Measurements from ENCODE around the gene NTM. TPM values are rescaled to one million over a fixed set of nuclear protein-coding genes. Genes with fewer than 3 reads are reported as not detected.

NTM gene
- total RNA-seq, 2 donors from 2014 or later: not detected

DNA sequence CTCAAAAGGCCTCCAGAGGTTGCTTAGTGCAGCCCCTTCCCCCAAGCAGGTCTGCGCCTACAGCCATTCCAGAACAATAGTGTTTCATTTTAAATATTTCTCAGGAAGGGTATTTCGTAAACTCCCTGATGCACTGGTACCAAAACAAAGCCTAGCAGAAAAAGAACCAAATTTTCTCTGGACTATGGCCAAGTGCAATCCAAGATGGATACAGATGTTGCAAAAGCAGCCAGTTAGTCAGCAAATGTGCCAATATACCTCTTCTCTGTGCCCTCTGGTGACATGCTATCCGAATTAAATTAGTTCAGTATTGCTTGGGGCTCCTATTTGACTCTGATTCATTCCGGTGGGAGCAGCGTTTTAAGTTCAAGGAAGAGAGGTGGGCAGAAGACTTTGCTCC lies 247.8 kb downstream of the NTM start:
- TF ChIP-seq, protein P1, sequence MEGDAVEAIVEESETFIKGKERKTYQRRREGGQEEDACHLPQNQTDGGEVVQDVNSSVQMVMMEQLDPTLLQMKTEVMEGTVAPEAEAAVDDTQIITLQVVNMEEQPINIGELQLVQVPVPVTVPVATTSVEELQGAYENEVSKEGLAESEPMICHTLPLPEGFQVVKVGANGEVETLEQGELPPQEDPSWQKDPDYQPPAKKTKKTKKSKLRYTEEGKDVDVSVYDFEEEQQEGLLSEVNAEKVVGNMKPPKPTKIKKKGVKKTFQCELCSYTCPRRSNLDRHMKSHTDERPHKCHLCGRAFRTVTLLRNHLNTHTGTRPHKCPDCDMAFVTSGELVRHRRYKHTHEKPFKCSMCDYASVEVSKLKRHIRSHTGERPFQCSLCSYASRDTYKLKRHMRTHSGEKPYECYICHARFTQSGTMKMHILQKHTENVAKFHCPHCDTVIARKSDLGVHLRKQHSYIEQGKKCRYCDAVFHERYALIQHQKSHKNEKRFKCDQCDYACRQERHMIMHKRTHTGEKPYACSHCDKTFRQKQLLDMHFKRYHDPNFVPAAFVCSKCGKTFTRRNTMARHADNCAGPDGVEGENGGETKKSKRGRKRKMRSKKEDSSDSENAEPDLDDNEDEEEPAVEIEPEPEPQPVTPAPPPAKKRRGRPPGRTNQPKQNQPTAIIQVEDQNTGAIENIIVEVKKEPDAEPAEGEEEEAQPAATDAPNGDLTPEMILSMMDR (IDR thresholded peaks at IDR 0.05): no peak
- no peak for ATAC-seq (ENCODE audit: insufficient number of reproducible peaks, low FRiP score, low read depth)
- H3K36me3 ChIP-seq: no peaks in the 10 kb centered on the region

DNA sequence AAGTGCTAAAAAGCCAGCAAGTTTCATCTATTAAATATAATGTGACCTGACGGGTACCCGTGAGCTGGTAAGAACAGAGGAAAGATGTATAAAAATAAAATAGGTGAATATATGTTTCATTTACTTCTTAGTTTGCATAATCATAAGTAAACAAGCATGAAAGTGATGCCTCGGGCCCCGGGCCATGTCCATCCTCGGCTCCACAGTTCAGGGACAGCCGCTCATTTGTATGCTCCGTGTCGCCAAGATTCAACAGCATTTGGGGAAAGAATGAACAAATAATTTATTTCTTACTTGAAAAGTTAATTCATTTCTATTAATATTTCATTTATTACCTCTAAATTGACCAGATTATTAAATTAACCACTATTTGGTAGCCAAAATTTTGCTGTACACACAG lies 251.8 kb downstream of the NTM start:
- H3K27me3 ChIP-seq (replicated peaks; ENCODE audit: insufficient read depth): no peaks in the 10 kb centered on the region
- TF ChIP-seq, protein P1 (IDR thresholded peaks at IDR 0.05): no peak
- DNase-seq (ENCODE audit: low spot score): no peak
- no peak overlapping the region for H3K27ac ChIP-seq
- no peak for ATAC-seq (ENCODE audit: insufficient number of reproducible peaks, low FRiP score, low read depth)
- no peak overlapping the region for H3K4me3 ChIP-seq
- no peaks in the 10 kb centered on the region for H3K9me3 ChIP-seq
- no peaks in the 10 kb centered on the region for H3K4me1 ChIP-seq (ENCODE audit: control insufficient read depth in 1 of 2, low read depth in 2 of 2)
- no peaks in the 10 kb centered on the region for H3K36me3 ChIP-seq

More for the DNA sequence above, 247.8 kb downstream of the NTM start:
- Histone ChIP-seq H3K4me3 (no peak overlapping the region), H3K4me1 (ENCODE audit: control insufficient read depth in 1 of 2, low read depth in 2 of 2) (no peaks in the 10 kb centered on the region), H3K9me3 (no peaks in the 10 kb centered on the region), H3K27ac (no peak overlapping the region), H3K27me3 (replicated peaks; ENCODE audit: insufficient read depth) (no peaks in the 10 kb centered on the region)
- DNase-seq (ENCODE audit: low spot score): no peak

DNA sequence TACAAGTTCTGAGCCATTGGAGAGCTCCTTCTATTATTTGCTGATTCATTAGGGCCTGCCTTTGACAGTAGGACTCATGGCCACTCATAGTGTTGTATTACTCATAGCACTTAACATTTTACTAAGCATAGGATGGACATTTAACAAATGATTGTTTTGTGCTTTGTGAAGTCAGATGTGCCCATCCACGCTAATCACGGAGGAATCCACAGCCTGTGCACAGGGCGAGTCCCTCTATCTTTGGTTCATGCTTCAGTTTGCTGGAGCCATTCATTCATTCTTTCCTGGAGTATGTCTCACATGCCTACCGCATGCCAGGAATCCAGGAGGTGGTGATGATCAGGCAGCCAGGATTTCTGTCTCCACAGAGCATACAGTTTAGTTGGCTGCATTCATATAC lies 254.1 kb downstream of the NTM start:
- TF ChIP-seq, protein P1 (IDR thresholded peaks at IDR 0.05): no peak
- Histone ChIP-seq H3K9me3 (no peaks in the 10 kb centered on the region), H3K4me3 (no peak overlapping the region), H3K27ac (no peak overlapping the region), H3K4me1 (ENCODE audit: control insufficient read depth in 1 of 2, low read depth in 2 of 2) (no peaks in the 10 kb centered on the region), H3K27me3 (replicated peaks; ENCODE audit: insufficient read depth) (no peaks in the 10 kb centered on the region), H3K36me3 (no peaks in the 10 kb centered on the region)
- DNase-seq (ENCODE audit: low spot score): no peak
- no peak for ATAC-seq (ENCODE audit: insufficient number of reproducible peaks, low FRiP score, low read depth)

DNA sequence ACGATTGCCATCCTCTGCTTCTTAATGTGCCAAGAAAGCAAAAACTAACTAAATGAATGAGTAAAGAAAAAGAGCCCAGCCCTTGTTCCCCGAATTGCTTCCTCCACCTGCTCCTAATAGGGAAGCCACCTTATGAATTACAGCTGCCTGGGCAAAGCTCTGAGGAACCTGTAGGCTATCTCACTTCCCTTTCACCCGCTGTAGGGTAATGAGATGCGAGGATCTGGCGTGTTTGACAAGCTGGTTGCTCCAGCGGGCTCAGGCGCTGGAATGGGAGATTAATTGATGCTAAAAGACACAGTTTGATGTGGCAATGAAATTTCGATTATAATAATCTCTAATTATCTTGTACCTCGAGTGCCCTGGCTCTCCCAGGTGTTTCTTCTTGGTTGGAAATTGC lies 256.4 kb downstream of the NTM start:
- H3K9me3 ChIP-seq: no peaks in the 10 kb centered on the region
- TF ChIP-seq, protein P1 (IDR thresholded peaks at IDR 0.05): no peak
- DNase-seq (ENCODE audit: low spot score): no peak

DNA sequence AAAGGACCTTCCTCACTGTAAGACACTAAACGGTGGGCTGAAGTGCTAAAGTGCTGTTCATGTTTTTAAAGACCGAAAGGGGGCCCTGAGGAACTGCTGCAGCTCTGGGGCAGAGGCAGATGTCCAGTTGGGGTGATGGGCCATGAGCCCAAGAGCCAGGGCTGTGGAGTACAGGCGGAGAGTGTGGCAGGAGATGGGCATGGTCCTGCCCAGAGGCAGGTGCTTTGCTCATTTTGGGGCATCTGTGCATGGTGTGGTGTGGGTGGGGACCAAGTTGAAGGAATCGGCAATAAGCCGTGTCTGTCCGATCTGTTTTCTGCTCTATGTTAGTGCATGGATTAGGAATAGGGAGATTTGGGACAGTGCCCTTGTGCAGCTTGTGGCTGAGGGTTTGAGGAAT lies 258.3 kb downstream of the NTM start:
- Histone ChIP-seq H3K36me3 (no peaks in the 10 kb centered on the region), H3K27ac (no peak overlapping the region), H3K27me3 (replicated peaks; ENCODE audit: insufficient read depth) (no peaks in the 10 kb centered on the region), H3K4me1 (ENCODE audit: control insufficient read depth in 1 of 2, low read depth in 2 of 2) (no peaks in the 10 kb centered on the region), H3K9me3 (no peaks in the 10 kb centered on the region), H3K4me3 (no peak overlapping the region)
- TF ChIP-seq, protein P1 (IDR thresholded peaks at IDR 0.05): no peak
- DNase-seq (ENCODE audit: low spot score) (no peak), ATAC-seq (ENCODE audit: insufficient number of reproducible peaks, low FRiP score, low read depth) (no peak)

More for the DNA sequence above, 256.4 kb downstream of the NTM start:
- no peaks in the 10 kb centered on the region for H3K36me3 ChIP-seq
- no peaks in the 10 kb centered on the region for H3K4me1 ChIP-seq (ENCODE audit: control insufficient read depth in 1 of 2, low read depth in 2 of 2)
- ATAC-seq (ENCODE audit: insufficient number of reproducible peaks, low FRiP score, low read depth): no peak
- H3K27ac ChIP-seq: no peak overlapping the region
- H3K4me3 ChIP-seq: no peak overlapping the region
- no peaks in the 10 kb centered on the region for H3K27me3 ChIP-seq (replicated peaks; ENCODE audit: insufficient read depth)
